B cell (primary cell): ENCODE measurements around the gene TAS2R9. TPM values are rescaled to one million over a fixed set of nuclear protein-coding genes. Genes with fewer than 3 reads are reported as not detected.

Experiments
- ATAC-seq: fragments of 200-7000 bp; cut with Tn5 transposase; one replicate; pipeline ENCODE4 v1.10.0; 2021; ENCODE audit warnings: low read depth, mild to moderate bottlenecking, moderate number of reproducible peaks, moderate library complexity
- CTCF ChIA-PET: fragments of 350-600 bp; sonication (Branson Sonifier 250); formaldehyde crosslinking; loops from one replicate; lab custom pipeline; 2021; ENCODE audit warnings: antibody characterized with exemption, inconsistent platforms; lab: Charles Lee
- POLR2A ChIA-PET: fragments of 350-600 bp; sonication (Branson Sonifier 250); formaldehyde crosslinking; loops from one replicate; lab custom pipeline; 2021; ENCODE audit warnings: antibody characterized with exemption; lab: Charles Lee
- DNase-seq: peaks from one replicate; pipeline ENCODE4 v3.0.0; 2013
- H2AFZ ChIP-seq: 2 replicates; pipeline ENCODE4 v1.6.1; 2012; ENCODE audit warnings: mild to moderate bottlenecking, low read depth, low read length; ENCODE audit not compliant: insufficient read depth, poor library complexity, severe bottlenecking
- H3K27ac ChIP-seq, 2 donors: 1 replicate in 1 of 2; 2 replicates in 1 of 2; pipeline ENCODE4 v1.5.1; 2012 to 2013; ENCODE audit warnings: low read length in 2 of 2, mild to moderate bottlenecking in 2 of 2, moderate library complexity in 1 of 2
- H3K27me3 ChIP-seq, 4 experiments: fragments of 200-600 bp in 1 of 4; sonication (generic) in 1 of 4; replicated peaks in 1 of 4; 1 replicate in 2 of 4; 2 replicates in 2 of 4; pipeline versions ENCODE4 v1.6.1 to v1.7.0; 2013 to 2016; ENCODE audit warnings: low read length in 3 of 4, mild to moderate bottlenecking in 2 of 4, mixed read lengths in 1 of 4, moderate library complexity in 1 of 4; ENCODE audit not compliant: insufficient read depth in 4 of 4, control insufficient read depth in 3 of 4; ENCODE audit errors: control extremely low read depth in 1 of 4
- H3K36me3 ChIP-seq, 2 experiments: replicated peaks in 1 of 2; 1 replicate in 1 of 2; 2 replicates in 1 of 2; pipeline versions ENCODE4 v1.6.1 to v1.7.1; 2013; ENCODE audit warnings: low read length in 1 of 2; ENCODE audit not compliant: insufficient read depth in 2 of 2, control insufficient read depth in 1 of 2; ENCODE audit errors: control extremely low read depth in 1 of 2, extremely low read depth in 1 of 2
- H3K4me1 ChIP-seq, 2 donors: fragments of 200-600 bp in 1 of 2; sonication (generic) in 1 of 2; 1 replicate in 1 of 2; 2 replicates in 1 of 2; pipeline versions ENCODE4 v1.5.1 to v1.6.1; 2013 to 2017; ENCODE audit warnings: low read length in 2 of 2; ENCODE audit not compliant: control insufficient read depth in 2 of 2, insufficient read depth in 2 of 2
- H3K4me2 ChIP-seq: replicated peaks from 2 replicates; pipeline ENCODE3; 2012; ENCODE audit warnings: mild to moderate bottlenecking, low read depth, low read length; ENCODE audit not compliant: poor library complexity, severe bottlenecking
- H3K4me3 ChIP-seq, 5 experiments: fragments of 200-600 bp in 1 of 5; sonication (generic) in 1 of 5; 1 replicate in 3 of 5; 2 replicates in 2 of 5; pipeline versions ENCODE4 v1.5.1 to v1.7.0; 2011 to 2016; ENCODE audit warnings: low read length in 4 of 5, mild to moderate bottlenecking in 4 of 5, low read depth in 2 of 5, control low read depth in 1 of 5, moderate library complexity in 1 of 5; ENCODE audit not compliant: insufficient read depth in 1 of 5; ENCODE audit errors: control extremely low read depth in 1 of 5, extremely low read depth in 1 of 5
- H3K79me2 ChIP-seq: fragments of 200-600 bp; sonication (generic); one replicate; pipeline ENCODE4 v1.6.0; 2016; ENCODE audit warnings: low read length; ENCODE audit not compliant: control insufficient read depth, insufficient read depth
- H3K9ac ChIP-seq: fragments of 200-600 bp; sonication (generic); 2 replicates; pipeline ENCODE4 v1.6.1; 2017; ENCODE audit warnings: mild to moderate bottlenecking, low read length, moderate library complexity
- H3K9me3 ChIP-seq, 3 donors: one replicate each; pipeline versions ENCODE4 v1.6.1 to v1.7.1; 2013; ENCODE audit warnings: low read length in 2 of 3; ENCODE audit not compliant: control insufficient read depth in 2 of 3, insufficient read depth in 1 of 3; ENCODE audit errors: control extremely low read depth in 1 of 3
- H4K20me1 ChIP-seq: 2 replicates; pipeline ENCODE4 v1.6.0; 2012; ENCODE audit warnings: mild to moderate bottlenecking, low read length; ENCODE audit not compliant: insufficient read depth, control insufficient read depth, poor library complexity, severe bottlenecking
- H3K27ac Mint-ChIP-seq: one replicate; pipeline ENCODE4 v1.8.0; 2021; ENCODE audit warnings: mixed read lengths
- H3K27me3 Mint-ChIP-seq: one replicate; pipeline ENCODE4 v1.8.0; 2021; ENCODE audit warnings: mixed read lengths
- H3K4me1 Mint-ChIP-seq: one replicate; pipeline ENCODE4 v1.8.0; 2021; ENCODE audit warnings: mixed read lengths
- H3K4me3 Mint-ChIP-seq: one replicate; pipeline ENCODE4 v1.8.0; 2021; ENCODE audit warnings: mixed read lengths
- H3K9me3 Mint-ChIP-seq: one replicate; pipeline ENCODE4 v1.8.0; 2022; ENCODE audit warnings: mixed read lengths; ENCODE audit not compliant: insufficient read depth
- EZH2 ChIP-seq: IDR thresholded peaks from 2 replicates; pipeline ENCODE4 v1.6.1; 2012; ENCODE audit warnings: borderline replicate concordance, low read depth, mild to moderate bottlenecking, moderate library complexity, low read length; ENCODE audit not compliant: insufficient read depth, poor library complexity, severe bottlenecking
- WGBS: methylation state at CpG from one replicate; pipeline ENCODE4 v1.1.5; 2013; ENCODE audit warnings: missing lambda C conversion rate; ENCODE audit not compliant: insufficient coverage; 5-methylcytosine and 5-hydroxymethylcytosine counted together
- intact Hi-C: fragments of 100-400 bp; cut with micrococcal nuclease; formaldehyde crosslinking; loops from one replicate; pipeline ENCODE4 v1.10.0; 2022
- polyA plus RNA-seq: library from polyadenylated mRNA; depleted of rRNA; stranded (reverse); fragments of >200 nt; gene quantifications from 2 replicates; pipeline ENCODE4 v1.2.3, GENCODE V29; 2012
- total RNA-seq, 2 donors: library from RNA; stranded (reverse); fragments of 120-200 nt in 1 of 2; gene quantifications; 1 replicate in 1 of 2; 2 replicates in 1 of 2; pipeline versions ENCODE4 v1.2.3 to v1.2.4, GENCODE V29; 2013 to 2022
- TF ChIP-seq, protein P1 (sequence below): fragments of 200-600 bp; IDR thresholded peaks from one replicate; pipeline ENCODE4 v1.8.0; 2022; ENCODE audit warnings: antibody characterized with exemption, mild to moderate bottlenecking

TAS2R9 gene
- total and polyA plus RNA-seq, 2 donors (not counting 1 experiment from before 2014, with no cell fraction given): not detected

DNA sequence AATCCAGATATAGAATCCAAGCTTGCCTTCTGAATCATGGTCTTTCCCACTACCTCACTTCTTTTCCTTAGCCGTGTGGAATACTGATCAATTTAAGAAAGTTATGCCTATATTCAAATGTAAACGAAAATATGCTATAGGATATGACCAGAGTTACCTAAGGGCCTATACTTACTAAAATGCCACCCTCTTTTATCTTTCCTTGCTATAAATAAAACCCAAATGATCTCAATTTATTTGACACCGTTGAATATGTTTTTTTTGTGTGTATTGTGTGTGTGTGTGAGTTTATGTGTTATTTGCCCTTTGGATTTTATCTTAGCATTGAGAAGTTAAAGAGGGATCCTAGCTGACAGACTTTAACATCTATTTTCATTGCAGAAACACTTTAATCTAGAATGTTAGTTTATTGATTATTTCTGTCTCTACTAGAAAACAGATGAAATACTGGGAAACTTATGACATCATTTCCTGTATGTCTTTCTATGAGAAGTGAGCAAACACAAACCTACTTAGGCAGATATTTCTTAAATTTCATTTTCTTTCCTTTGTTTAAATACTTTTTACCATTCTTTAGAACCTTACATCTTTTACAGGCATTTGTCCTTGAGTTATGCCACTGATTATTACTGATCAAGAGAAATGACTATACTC is 2.0 kb upstream of the TAS2R9 start:
- no peak overlapping the region for H3K9ac ChIP-seq
- H4K20me1 ChIP-seq: no peaks in the 10 kb centered on the region
- no peaks in the 10 kb centered on the region for H3K36me3 ChIP-seq
- no peak overlapping the region for H3K4me3 ChIP-seq
- H2AFZ ChIP-seq: no peak overlapping the region
- no peak overlapping the region for H3K27ac Mint-ChIP-seq
- DNase-seq (no peak), ATAC-seq (no peak)
- no peak overlapping the region for H3K4me3 Mint-ChIP-seq
- no peaks in the 10 kb centered on the region for H3K79me2 ChIP-seq
- no peak for TF ChIP-seq EZH2
- TF ChIP-seq, protein P1, sequence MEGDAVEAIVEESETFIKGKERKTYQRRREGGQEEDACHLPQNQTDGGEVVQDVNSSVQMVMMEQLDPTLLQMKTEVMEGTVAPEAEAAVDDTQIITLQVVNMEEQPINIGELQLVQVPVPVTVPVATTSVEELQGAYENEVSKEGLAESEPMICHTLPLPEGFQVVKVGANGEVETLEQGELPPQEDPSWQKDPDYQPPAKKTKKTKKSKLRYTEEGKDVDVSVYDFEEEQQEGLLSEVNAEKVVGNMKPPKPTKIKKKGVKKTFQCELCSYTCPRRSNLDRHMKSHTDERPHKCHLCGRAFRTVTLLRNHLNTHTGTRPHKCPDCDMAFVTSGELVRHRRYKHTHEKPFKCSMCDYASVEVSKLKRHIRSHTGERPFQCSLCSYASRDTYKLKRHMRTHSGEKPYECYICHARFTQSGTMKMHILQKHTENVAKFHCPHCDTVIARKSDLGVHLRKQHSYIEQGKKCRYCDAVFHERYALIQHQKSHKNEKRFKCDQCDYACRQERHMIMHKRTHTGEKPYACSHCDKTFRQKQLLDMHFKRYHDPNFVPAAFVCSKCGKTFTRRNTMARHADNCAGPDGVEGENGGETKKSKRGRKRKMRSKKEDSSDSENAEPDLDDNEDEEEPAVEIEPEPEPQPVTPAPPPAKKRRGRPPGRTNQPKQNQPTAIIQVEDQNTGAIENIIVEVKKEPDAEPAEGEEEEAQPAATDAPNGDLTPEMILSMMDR: no peak
- no peak overlapping the region for H3K4me2 ChIP-seq
- no peaks in the 10 kb centered on the region for H3K9me3 ChIP-seq
- POLR2A ChIA-PET: no interaction called here
- no CpG with 5 or more reads among the region's 3 CpGs for whole genome bisulfite sequencing
- H3K27me3 Mint-ChIP-seq: peaks cover 13% of the 10 kb centered on the region
- no peaks in the 10 kb centered on the region for H3K9me3 Mint-ChIP-seq
- CTCF ChIA-PET: no interaction called here
- no peaks in the 10 kb centered on the region for H3K27me3 ChIP-seq
- no peaks in the 10 kb centered on the region for H3K4me1 ChIP-seq
- H3K27ac ChIP-seq: no peak overlapping the region
- no peaks in the 10 kb centered on the region for H3K4me1 Mint-ChIP-seq
- intact Hi-C loops: loop anchor here (2.0 kb wide), 1 partner anchor 69 kb away; no protein-coding TSS in a partner anchor

DNA sequence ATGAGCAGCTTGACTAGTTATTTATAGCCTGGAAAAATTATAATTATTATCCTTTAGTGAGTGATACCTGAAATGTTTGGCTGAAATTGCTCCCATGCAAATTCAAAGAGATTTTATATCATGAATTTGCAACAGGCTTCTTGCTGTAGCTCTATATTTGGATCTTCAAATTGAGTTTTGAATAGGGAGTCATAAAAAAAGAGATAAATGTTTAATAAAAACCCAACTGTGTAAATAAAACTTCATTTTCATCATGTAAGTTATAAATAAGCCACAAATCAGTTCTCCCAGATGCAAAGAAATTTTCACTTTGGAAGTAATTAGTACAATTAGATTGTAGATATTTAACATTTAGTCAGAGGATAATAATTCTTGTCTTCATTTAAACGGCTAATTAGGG is 2.8 kb downstream of the TAS2R9 start, which contains the start of gene TAS2R8:
TAS2R8 (minus strand) TSS at position 101 of the 400 bp plus-strand sequence. CDS start 306 bp downstream, outside the sequence.
- ATAC-seq: no peak
- no peaks in the 10 kb centered on the region for H3K79me2 ChIP-seq
- Mint-ChIP-seq H3K9me3 (no peaks in the 10 kb centered on the region), H3K4me3 (no peak within 1 kb of the TSS), H3K27me3 (peaks cover 11% of the 10 kb centered on the region), H3K4me1 (no peaks in the 10 kb centered on the region), H3K27ac (no peak within 1 kb of the TSS)
- no peaks in the 10 kb centered on the region for H3K9me3 ChIP-seq
- H3K27ac ChIP-seq: no peak within 1 kb of the TSS
- intact Hi-C loops: no loop called here
- H3K9ac ChIP-seq: no peak within 1 kb of the TSS
- no peaks in the 10 kb centered on the region for H3K36me3 ChIP-seq
- WGBS: no CpG with 5 or more reads among the region's 1 CpG
- no peak within 1 kb of the TSS for H2AFZ ChIP-seq
- H3K4me1 ChIP-seq: no peaks in the 10 kb centered on the region
- no peak within 1 kb of the TSS for H3K4me2 ChIP-seq
- no peaks in the 10 kb centered on the region for H4K20me1 ChIP-seq
- H3K4me3 ChIP-seq: no peak within 1 kb of the TSS
- POLR2A ChIA-PET: no interaction called here
- CTCF ChIA-PET: no interaction called here
- no peak for DNase-seq
- TF ChIP-seq, protein P1: no peak
- no peak for TF ChIP-seq EZH2
- H3K27me3 ChIP-seq: no peaks in the 10 kb centered on the region
